Bronchial epithelial cell (primary cell): Measurements from ENCODE around the gene ADARB2. TPM values are rescaled to one million over a fixed set of nuclear protein-coding genes. Genes with fewer than 3 reads are reported as not detected.

ENCODE experiments used
- DNase-seq: peaks from one replicate; pipeline ENCODE4 v3.0.0-alpha.2; 2010; ENCODE audit warnings: low read depth
- FAIRE-seq: peaks from 2 replicates; lab custom pipeline; 2011; peaks lifted over from hg19 to GRCh38; lab: Jason Lieb, UNC
- H3K27me3 ChIP-seq: 2 replicates; pipeline ENCODE4 v1.5.1; 2011; ENCODE audit warnings: low read length; ENCODE audit not compliant: control insufficient read depth, insufficient read depth
- H3K36me3 ChIP-seq: 2 replicates; pipeline ENCODE4 v1.5.1; 2011; ENCODE audit warnings: low read length; ENCODE audit not compliant: control insufficient read depth, insufficient read depth
- H3K4me3 ChIP-seq: 2 replicates; pipeline ENCODE4 v1.5.1; 2011; ENCODE audit warnings: mild to moderate bottlenecking, low read depth, low read length, control low read depth
- CTCF ChIP-seq: IDR thresholded peaks from 2 replicates; pipeline ENCODE4 v1.5.1; 2011; ENCODE audit warnings: mild to moderate bottlenecking, moderate library complexity, low read length, control low read depth, inconsistent platforms; ENCODE audit not compliant: insufficient read depth, severe bottlenecking
- total RNA-seq: library from RNA; depleted of rRNA; stranded (reverse); fragments of >200 nt; gene quantifications from 2 replicates; pipeline ENCODE4 v1.2.1, GENCODE V29; 2014

The ADARB2 gene
- total RNA-seq, 1 donor from 2014 or later = not detected

GRCh38 chr10:1644191-1644711 lies 93.1 kb downstream of the ADARB2 start:
- Histone ChIP-seq H3K4me3 (no peak overlapping the region), H3K36me3 (no peaks in the 10 kb centered on the region), H3K27me3 (no peaks in the 10 kb centered on the region)
- DNase-seq = no peak
- no peak for FAIRE-seq
- no peak for TF ChIP-seq CTCF

- Histone ChIP-seq H3K36me3 (no peaks in the 10 kb centered on the region), H3K4me3 (no peak overlapping the region), H3K27me3 (no peaks in the 10 kb centered on the region)
- FAIRE-seq (no peak), DNase-seq (no peak)
- TF ChIP-seq CTCF = no peak
Observed at GRCh38 chr10:1643908-1644179, 93.5 kb downstream of the ADARB2 start.

- Histone ChIP-seq H3K36me3 (no peaks in the 10 kb centered on the region), H3K27me3 (no peaks in the 10 kb centered on the region), H3K4me3 (no peak overlapping the region)
- no peak for TF ChIP-seq CTCF
- FAIRE-seq (no peak), DNase-seq (no peak)
Observed at GRCh38 chr10:1643161-1643907, 94.0 kb downstream of the ADARB2 start.

GRCh38 chr10:1642600-1643160 lies 94.6 kb downstream of the ADARB2 start:
- Histone ChIP-seq H3K4me3 (no peak overlapping the region), H3K27me3 (no peaks in the 10 kb centered on the region), H3K36me3 (no peaks in the 10 kb centered on the region)
- TF ChIP-seq CTCF = no peak
- peak; percentile 36 for FAIRE-seq
- no peak for DNase-seq

- Histone ChIP-seq H3K27me3 (no peaks in the 10 kb centered on the region), H3K4me3 (no peak overlapping the region), H3K36me3 (no peaks in the 10 kb centered on the region)
- TF ChIP-seq CTCF = no peak
- no peak for DNase-seq
- FAIRE-seq = no peak
Observed at GRCh38 chr10:1641402-1641801, 95.9 kb downstream of the ADARB2 start.
